Cortex of kidney (tissue), 1 donor: ENCODE measurements around the gene ANKRD45.
"Not testable (repeated sequence)": the region's sequence is repeated elsewhere in the genome, so short reads cannot be mapped to it uniquely, and the experiment has no call there.

ENCODE experiments used
- DNase-seq: peaks from one replicate; lab custom pipeline; 2025; lab: John Stamatoyannopoulos, UW

Gene ANKRD45

DNA sequence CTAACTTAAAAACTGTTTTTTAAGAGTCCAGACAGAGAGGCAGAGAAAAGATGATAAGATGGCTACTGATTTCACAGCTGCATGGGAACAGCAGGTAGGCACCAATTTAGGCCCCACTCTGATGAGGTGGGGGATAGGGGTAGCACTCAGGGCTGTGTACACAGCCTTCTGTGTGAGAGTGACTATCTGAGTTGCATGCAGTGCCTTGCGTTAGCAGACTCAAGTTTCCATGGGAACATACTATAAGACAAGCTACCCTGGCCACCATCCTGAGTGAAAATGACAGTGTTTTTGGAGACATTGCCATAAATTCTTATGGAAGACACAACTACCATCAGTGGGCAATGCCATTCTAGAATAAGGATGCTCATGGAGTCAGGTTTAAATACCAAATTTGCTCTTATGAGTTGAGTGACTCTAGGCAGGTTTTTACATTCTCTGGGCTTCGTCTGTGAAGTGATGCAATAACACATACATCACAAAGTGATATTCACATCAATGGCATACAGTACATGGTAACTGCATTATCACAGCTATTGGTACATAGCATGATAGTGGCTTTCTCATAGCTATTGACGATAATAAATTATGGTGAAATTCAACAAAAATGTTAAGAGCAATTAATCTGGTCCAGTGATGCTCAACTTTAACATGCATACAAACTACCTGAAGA is 97.3 kb downstream of the ANKRD45 start:
- no peak for DNase-seq

DNA sequence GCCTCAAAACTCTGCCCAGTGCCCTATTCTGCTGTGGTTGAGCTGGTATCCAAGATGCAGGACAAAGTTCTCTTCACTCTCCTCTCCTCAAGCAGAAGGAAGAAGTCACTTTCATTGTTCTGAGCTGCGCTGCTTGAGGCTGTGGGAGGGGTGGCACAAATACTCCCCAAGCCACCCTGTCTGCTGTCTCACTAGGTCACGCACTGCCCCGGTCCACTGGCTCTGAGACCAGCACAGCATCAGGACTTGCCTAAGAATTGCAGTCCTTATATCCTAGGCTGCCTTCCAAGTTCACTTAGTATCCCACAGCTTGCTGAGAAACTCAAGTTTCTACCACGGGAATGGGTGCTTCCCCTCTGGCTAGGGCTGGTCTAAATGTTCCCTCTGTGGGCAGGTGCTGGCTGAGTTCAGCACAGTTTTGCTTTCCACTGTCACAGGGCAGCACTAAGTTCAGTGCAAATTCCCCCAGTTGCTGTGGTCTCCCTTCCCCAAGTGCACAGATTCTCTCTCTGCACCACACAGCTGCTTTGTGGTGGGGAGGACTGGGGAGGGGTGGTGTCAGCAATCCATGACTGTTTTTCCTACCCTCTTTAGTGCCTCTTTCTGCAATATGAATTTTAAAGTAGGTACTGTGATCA is 99.2 kb downstream of the ANKRD45 start:
- DNase-seq: no peak

DNA sequence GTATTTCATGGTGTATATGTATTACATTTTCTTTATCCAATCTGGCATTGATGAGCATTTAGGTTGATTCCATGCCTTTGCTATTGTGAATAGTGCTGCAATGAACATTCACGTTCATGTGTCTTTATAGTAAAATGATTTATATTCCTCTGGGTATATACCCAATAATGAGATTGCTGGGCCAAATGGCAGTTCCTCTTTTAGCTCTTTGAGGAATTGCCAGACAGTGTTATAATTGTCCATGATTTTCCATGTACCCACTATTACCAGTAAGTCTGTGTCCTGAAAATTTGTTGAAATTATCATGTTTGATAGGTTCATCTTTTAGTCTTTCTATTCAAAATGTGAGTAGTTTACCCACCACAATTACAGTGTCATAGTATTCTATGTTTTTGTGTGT is 101.2 kb downstream of the ANKRD45 start:
- no peak for DNase-seq

DNA sequence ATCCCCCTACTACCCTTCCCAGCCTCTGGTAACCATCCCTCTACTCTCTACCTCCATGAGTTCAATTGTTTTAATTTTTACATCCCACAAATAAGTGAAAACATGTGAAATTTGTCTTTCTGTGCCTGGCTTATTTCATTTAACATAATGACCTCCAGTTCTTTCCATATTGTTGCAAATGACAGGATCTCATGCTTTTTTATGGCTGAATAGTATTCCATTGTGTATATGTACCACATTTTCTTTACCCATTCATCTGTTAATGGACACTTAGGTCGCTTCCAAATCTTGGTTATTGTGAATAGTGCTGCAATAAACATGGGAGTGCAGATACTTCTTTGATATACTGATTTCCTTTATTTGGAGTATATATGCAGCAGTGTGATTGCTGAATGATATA is 105.8 kb downstream of the ANKRD45 start:
- DNase-seq: not testable (repeated sequence)

DNA sequence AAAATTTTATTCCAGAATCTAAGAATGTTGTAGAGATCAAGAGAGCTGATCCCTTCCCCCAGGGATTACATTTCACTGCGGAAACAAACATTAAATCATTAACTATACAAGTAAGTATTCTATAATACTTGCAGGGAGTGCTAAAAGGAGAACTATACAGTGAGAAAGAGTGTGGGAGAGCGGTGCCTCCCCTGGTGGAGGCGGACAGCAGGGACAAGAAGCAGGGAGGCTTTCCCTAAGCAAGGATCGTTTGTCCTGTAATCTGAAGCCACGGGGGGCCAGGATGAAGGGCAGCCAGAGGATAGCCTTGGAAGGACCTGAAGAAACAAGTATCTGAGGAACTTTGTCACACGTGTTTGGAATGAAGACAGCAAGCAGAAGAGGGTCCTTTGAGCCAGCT is 106.8 kb downstream of the ANKRD45 start:
- no peak for DNase-seq

DNA sequence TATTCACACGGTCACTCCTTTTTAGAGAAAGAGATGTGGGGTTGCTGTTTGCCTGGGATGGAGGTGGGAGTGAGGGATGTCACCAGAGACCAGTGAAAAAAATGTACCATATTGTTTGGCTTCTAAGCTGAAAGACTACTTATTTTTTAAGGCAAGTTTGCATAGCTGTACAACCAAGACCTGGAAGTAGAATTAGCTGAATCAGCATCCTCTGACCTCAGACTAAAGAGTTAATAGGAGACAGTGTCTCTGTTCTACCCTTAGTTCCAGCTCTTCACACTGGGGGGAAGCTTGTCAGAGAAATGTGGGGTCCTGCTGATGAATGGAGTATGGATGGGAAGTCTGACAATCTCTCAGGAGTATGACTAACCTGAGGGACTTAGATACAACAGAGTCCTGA is 108.4 kb downstream of the ANKRD45 start:
- DNase-seq: no peak

DNA sequence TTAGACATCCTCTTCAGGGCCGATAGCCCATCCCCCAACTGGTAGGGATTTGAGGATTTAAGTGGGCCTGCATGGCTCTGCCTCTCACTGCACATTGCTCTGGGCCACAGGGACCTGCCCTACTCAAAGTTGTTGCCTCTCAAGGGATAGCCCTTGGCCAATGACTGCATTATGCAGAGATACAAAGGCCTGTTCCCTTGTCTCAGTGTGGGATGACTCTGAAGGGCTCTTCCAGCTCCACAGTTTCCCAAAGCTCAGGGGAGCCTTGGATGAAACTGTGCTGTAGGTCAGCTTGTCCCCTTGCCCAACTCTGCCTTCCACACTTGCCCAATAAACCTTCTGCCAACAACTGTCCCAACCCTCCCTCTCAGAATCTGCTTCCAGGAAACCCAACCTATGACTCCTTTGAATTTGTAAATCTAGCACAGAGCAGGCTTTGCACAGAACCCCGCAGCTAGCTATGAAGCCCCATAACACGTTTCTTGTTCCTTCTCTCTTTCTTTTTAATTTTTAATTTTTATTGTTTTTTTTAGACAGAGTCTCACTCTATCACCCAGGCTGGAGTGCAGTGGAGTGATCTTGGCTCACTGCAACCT is 109.3 kb downstream of the ANKRD45 start:
- no peak for DNase-seq
